ENCODE measurements around the gene PSMB1. TPM values are rescaled to one million over a fixed set of nuclear protein-coding genes. Genes with fewer than 3 reads are reported as not detected.

PSMB1 gene
- total RNA-seq, 1 donor from 2014 or later: 175 TPM

- peaks cover 8% of the 10 kb centered on the region for H3K4me1 Mint-ChIP-seq
- peaks cover 10% of the 10 kb centered on the region for H3K36me3 Mint-ChIP-seq (ENCODE audit: low read depth)
- no peak for TF ChIP-seq CTCF (conservative IDR thresholded peaks at IDR 0.05)
- no peak overlapping the region for H3K27ac Mint-ChIP-seq (ENCODE audit: unreplicated experiment)
- H3K9me3 Mint-ChIP-seq: peaks cover 11% of the 10 kb centered on the region
- DNase-seq (ENCODE audit: low read depth, low spot score): no peak
- H3K27me3 Mint-ChIP-seq (ENCODE audit: low read depth): no peaks in the 10 kb centered on the region
- no peak overlapping the region for H3K4me3 Mint-ChIP-seq
Measured at GRCh38 chr6:170485159-170485558, 67.9 kb downstream of the PSMB1 start.

Other genes with a start within 250 kb of the PSMB1 start
- gene FAM120B, start 246.5 kb downstream of the PSMB1 start, total RNA-seq: 33.4 and 33.7 TPM in 2 replicates
- gene TBP, start 1.1 kb upstream of the PSMB1 start, total RNA-seq: 22.1 and 26.3 TPM in 2 replicates
- 72.9 and 73.3 TPM in 2 replicates for gene PDCD2, start 31.3 kb upstream of the PSMB1 start, total RNA-seq